ENCODE data around the gene SIGLEC6.

GRCh38 chr19:51514866-51515481 lies 16.5 kb downstream of the SIGLEC6 start:
- TF ChIP-seq CTCF (IDR thresholded peaks at IDR 0.05), result peak; percentile 91
- TF ChIP-seq ZFX (IDR thresholded peaks at IDR 0.05; ENCODE audit: borderline replicate concordance), result no peak
